Activated CD4-positive, alpha-beta T cell treated with anti-CD3 and anti-CD28 coated beads for 36 hours (primary cell): ENCODE results near the gene YIF1A. TPM values are rescaled to one million over a fixed set of nuclear protein-coding genes. Genes with fewer than 3 reads are reported as not detected.
"Not testable (repeated sequence)": the region's sequence is repeated elsewhere in the genome, so short reads cannot be mapped to it uniquely, and the experiment has no call there.

Source experiments
- ATAC-seq: fragments of 200-7000 bp; cut with Tn5 transposase; one replicate; pipeline ENCODE4 v1.10.0; 2021; ENCODE audit warnings: mild to moderate bottlenecking, moderate library complexity
- CTCF ChIA-PET: fragments of 350-600 bp; sonication (Branson Sonifier 250); formaldehyde crosslinking; loops from one replicate; lab custom pipeline; 2021; ENCODE audit warnings: antibody characterized with exemption; lab: Charles Lee
- POLR2A ChIA-PET: fragments of 350-600 bp; sonication (Branson Sonifier 250); formaldehyde crosslinking; loops from one replicate; lab custom pipeline; 2021; ENCODE audit warnings: antibody characterized with exemption, inconsistent platforms; lab: Charles Lee
- DNase-seq: peaks from one replicate; pipeline ENCODE4 v3.0.0-alpha.2; 2020
- H3K27ac Mint-ChIP-seq: one replicate; pipeline ENCODE4 v1.8.0; 2021; ENCODE audit warnings: mixed read lengths
- H3K27me3 Mint-ChIP-seq: one replicate; pipeline ENCODE4 v1.8.0; 2021; ENCODE audit warnings: mixed read lengths
- H3K36me3 Mint-ChIP-seq: one replicate; pipeline ENCODE4 v1.8.0; 2021; ENCODE audit warnings: low read depth, mixed read lengths
- H3K4me1 Mint-ChIP-seq: one replicate; pipeline ENCODE4 v1.8.0; 2021; ENCODE audit warnings: mixed read lengths
- H3K4me3 Mint-ChIP-seq: one replicate; pipeline ENCODE4 v1.8.0; 2021; ENCODE audit warnings: mild to moderate bottlenecking, moderate library complexity, mixed read lengths
- H3K9me3 Mint-ChIP-seq: one replicate; pipeline ENCODE4 v1.8.0; 2021; ENCODE audit warnings: low read depth, mixed read lengths
- intact Hi-C, 2 experiments: fragments of 100-400 bp; cut with DNase I in 1 of 2; cut with micrococcal nuclease in 1 of 2; formaldehyde crosslinking; loops; one replicate each; pipeline versions ENCODE4 v1.14.2 to v1.15.1; 2022 to 2024; cut with DNase I, micrococcal nuclease
- total RNA-seq, 2 experiments: library from RNA; stranded (reverse); gene quantifications; one replicate each; pipeline ENCODE4 v1.2.3, GENCODE V29; 2021

Gene YIF1A
- total RNA-seq, 2 experiments from 2014 or later: 47.5 to 49.8 TPM

GRCh38 chr11:66258473-66258893 is 30.5 kb downstream of the YIF1A start:
- DNase-seq (no peak), ATAC-seq (peak; percentile 0)
- peaks cover 32% of the 10 kb centered on the region for H3K4me1 Mint-ChIP-seq
- no peaks in the 10 kb centered on the region for H3K9me3 Mint-ChIP-seq
- peaks cover 22% of the 10 kb centered on the region for H3K36me3 Mint-ChIP-seq
- peak overlapping the region; percentile 65 for H3K27ac Mint-ChIP-seq
- POLR2A ChIA-PET: interaction anchor here (0.6 kb wide), 1 partner anchor 847 kb away, joined by 3 read pairs; no protein-coding TSS in a partner anchor
- no peaks in the 10 kb centered on the region for H3K27me3 Mint-ChIP-seq
- intact Hi-C loops: no loop called here
- peak overlapping the region; percentile 95 for H3K4me3 Mint-ChIP-seq
- CTCF ChIA-PET: interaction anchor here (0.6 to 1.5 kb wide), 4 partner anchors 22 to 300 kb away, joined by 3 to 7 read pairs (median 3); partner anchors contain the start of gene YIF1A

DNA sequence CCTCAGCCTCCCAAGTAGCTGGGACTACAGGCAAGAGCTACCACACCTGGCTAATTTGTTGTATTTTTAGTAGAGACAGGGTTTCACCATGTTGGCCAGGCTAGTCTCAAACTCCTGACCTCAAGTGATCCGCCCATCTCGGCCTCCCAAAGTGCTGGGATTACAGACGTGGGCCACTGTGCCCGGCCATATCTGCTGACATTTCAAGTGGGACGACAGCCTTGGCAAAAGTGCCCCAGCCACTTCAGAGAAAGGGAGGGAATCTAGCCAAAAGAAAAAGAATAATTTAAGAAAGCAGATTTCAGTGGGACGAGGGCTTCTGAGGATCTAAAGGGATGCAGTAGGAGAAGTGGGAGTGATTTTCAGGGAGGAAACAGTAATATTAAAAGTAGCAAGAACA is 35.9 kb downstream of the YIF1A start:
- intact Hi-C loops, H3K27me3 Mint-ChIP-seq, POLR2A ChIA-PET, H3K4me3 Mint-ChIP-seq, ATAC-seq, H3K27ac Mint-ChIP-seq, H3K9me3 Mint-ChIP-seq, DNase-seq, H3K36me3 Mint-ChIP-seq: not testable (repeated sequence)
- CTCF ChIA-PET: interaction anchor here (0.9 to 1.4 kb wide), 2 partner anchors 26 to 31 kb away, joined by 3 to 4 read pairs; no protein-coding TSS in a partner anchor
- H3K4me1 Mint-ChIP-seq: peaks cover 16% of the 10 kb centered on the region

DNA sequence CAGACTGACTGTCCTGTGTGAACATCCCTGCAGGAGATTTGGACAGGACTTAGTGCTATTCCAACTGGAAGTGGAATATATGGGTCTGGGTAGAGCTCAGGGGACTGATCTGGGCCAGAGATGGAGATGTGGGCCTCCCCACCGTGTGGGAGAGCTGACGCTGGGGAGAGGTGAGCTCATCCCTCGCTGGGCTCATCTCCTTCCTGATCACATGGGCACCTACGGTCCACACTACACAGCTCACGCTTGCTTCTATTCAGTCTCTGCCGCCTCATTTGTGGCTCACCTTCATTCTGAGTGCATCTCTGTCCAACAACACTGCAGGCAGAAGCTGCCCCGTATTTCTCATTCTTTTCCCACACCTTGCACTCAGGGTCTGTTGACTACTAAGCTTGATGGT is 37.1 kb downstream of the YIF1A start:
- H3K4me3 Mint-ChIP-seq: no peak overlapping the region
- H3K9me3 Mint-ChIP-seq: no peaks in the 10 kb centered on the region
- H3K27me3 Mint-ChIP-seq: no peaks in the 10 kb centered on the region
- intact Hi-C loops: no loop called here
- ATAC-seq: no peak
- no peak for DNase-seq
- H3K27ac Mint-ChIP-seq: peak overlapping the region; percentile 24
- POLR2A ChIA-PET: no interaction called here
- H3K4me1 Mint-ChIP-seq: peaks cover 14% of the 10 kb centered on the region
- CTCF ChIA-PET: interaction anchor here (0.6 kb wide), 1 partner anchor 230 kb away, joined by 3 read pairs; no protein-coding TSS in a partner anchor
- peaks cover 6% of the 10 kb centered on the region for H3K36me3 Mint-ChIP-seq

GRCh38 chr11:66248903-66249302 is 40.0 kb downstream of the YIF1A start:
- ChIA-PET CTCF (no interaction called here), POLR2A (no interaction called here)
- intact Hi-C loops: no loop called here
- no peaks in the 10 kb centered on the region for H3K9me3 Mint-ChIP-seq
- H3K4me3 Mint-ChIP-seq: no peak overlapping the region
- peaks cover 2% of the 10 kb centered on the region for H3K4me1 Mint-ChIP-seq
- DNase-seq (no peak), ATAC-seq (no peak)
- H3K36me3 Mint-ChIP-seq: peaks cover 10% of the 10 kb centered on the region
- no peaks in the 10 kb centered on the region for H3K27me3 Mint-ChIP-seq
- H3K27ac Mint-ChIP-seq: peak overlapping the region; percentile 15

DNA sequence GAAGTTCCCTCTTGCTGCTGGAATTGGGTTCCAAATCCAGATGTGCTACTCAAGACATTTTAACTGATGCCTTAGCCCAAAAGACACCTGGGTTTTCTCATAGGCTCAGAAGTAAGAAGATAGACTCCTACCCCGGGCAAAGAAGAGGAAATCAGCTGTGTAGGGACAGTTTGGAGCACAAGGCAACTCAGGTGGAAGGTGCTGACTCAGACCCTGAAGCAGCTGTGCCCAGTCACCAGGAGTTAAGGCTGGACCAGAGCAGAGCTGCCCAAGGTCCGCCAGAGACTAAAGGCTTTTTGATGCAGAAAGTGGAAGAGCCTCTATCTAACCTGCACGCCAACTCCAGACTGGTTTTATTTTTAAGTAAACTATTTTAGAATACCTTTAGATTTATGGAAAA is 41.1 kb downstream of the YIF1A start:
- Mint-ChIP-seq H3K9me3 (no peaks in the 10 kb centered on the region), H3K27ac (peak overlapping the region; percentile 38), H3K36me3 (peaks cover 12% of the 10 kb centered on the region), H3K4me1 (peaks cover 2% of the 10 kb centered on the region), H3K4me3 (no peak overlapping the region), H3K27me3 (no peaks in the 10 kb centered on the region)
- CTCF ChIA-PET: interaction anchor here (1.1 kb wide), 1 partner anchor 25 kb away, joined by 3 read pairs; no protein-coding TSS in a partner anchor
- DNase-seq: no peak
- intact Hi-C loops: no loop called here
- POLR2A ChIA-PET: no interaction called here
- no peak for ATAC-seq

- intact Hi-C loops: no loop called here
- no peak for ATAC-seq
- Mint-ChIP-seq H3K9me3 (no peaks in the 10 kb centered on the region), H3K27ac (peak overlapping the region; percentile 38), H3K36me3 (peaks cover 12% of the 10 kb centered on the region), H3K27me3 (no peaks in the 10 kb centered on the region), H3K4me1 (peaks cover 2% of the 10 kb centered on the region), H3K4me3 (no peak overlapping the region)
- CTCF ChIA-PET: interaction anchor here (0.6 to 1.1 kb wide), 2 partner anchors 25 to 116 kb away, joined by 3 read pairs; no protein-coding TSS in a partner anchor
- POLR2A ChIA-PET: no interaction called here
- DNase-seq: no peak
Measured at GRCh38 chr11:66247295-66247694, 41.6 kb downstream of the YIF1A start.

- H3K4me3 Mint-ChIP-seq: no peak overlapping the region
- no peaks in the 10 kb centered on the region for H3K4me1 Mint-ChIP-seq
- peak; percentile 23 for ATAC-seq
- H3K36me3 Mint-ChIP-seq: peaks cover 9% of the 10 kb centered on the region
- no peaks in the 10 kb centered on the region for H3K9me3 Mint-ChIP-seq
- no peaks in the 10 kb centered on the region for H3K27me3 Mint-ChIP-seq
- intact Hi-C loops: no loop called here
- ChIA-PET POLR2A (no interaction called here), CTCF (interaction anchor here (1.0 kb wide), 1 partner anchor 22 kb away, joined by 4 read pairs; no protein-coding TSS in a partner anchor)
- no peak for DNase-seq
- peak overlapping the region; percentile 24 for H3K27ac Mint-ChIP-seq
Measured at GRCh38 chr11:66243782-66244535, 45.0 kb downstream of the YIF1A start.

DNA sequence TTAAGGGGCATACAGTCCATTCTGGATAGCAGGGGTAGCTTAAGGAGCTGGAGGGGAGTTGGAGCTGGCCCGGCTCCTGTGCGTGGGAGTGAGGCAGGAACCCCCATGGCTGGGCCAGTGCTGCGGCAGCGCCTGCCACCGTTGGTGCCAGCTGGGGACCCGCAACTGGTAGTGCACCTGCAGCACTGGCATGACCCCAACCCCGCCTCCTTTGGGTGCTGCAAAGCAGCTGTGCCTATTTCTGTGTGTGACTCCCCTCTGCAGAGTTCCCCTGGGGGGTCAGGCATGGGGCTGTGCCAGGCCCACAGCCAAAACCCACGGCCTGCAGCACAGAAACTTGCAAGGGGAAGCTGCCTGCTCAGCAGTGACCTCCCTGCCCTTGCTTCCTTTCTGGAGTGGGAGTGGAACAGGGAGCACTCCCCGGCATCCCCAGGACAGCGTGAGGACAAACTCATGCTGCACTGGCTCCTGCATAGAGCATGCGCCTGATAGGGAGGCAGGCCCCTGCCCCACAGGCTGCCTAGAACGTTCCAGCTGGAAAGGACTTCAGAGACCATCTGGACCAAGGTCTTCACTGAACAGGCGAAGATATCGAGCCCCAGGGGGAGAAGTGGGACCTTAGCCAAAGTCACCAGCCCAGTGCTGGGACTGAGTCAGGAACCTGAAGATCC is 46.7 kb downstream of the YIF1A start:
- ChIA-PET POLR2A (no interaction called here), CTCF (interaction anchor here (0.5 to 0.6 kb wide), 4 partner anchors 13 to 463 kb away, joined by 3 to 5 read pairs (median 4); no protein-coding TSS in a partner anchor)
- intact Hi-C loops: no loop called here
- Mint-ChIP-seq H3K9me3 (no peaks in the 10 kb centered on the region), H3K4me1 (no peaks in the 10 kb centered on the region), H3K4me3 (no peak overlapping the region), H3K36me3 (peaks cover 9% of the 10 kb centered on the region), H3K27me3 (no peaks in the 10 kb centered on the region), H3K27ac (peak overlapping the region; percentile 55)
- DNase-seq (no peak), ATAC-seq (no peak)

DNA sequence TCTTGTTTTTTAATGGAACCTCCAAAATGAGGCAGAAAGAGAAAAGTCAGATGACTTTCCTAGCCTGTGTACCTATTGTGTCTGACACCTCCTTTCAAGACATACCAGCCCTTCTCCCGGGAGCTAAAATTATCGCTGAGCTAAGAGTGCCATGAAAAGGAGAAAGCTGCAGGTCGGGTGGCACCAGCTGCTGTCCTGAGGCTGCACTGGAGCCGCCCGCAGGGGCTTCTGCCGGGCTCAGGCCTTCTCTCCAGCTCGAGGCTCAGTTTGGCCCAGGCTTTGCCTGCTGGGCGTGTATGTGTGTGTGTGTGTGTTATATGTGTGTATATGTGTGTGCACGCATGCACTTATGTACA is 48.2 kb downstream of the YIF1A start:
- no peak for DNase-seq
- intact Hi-C loops: no loop called here
- Mint-ChIP-seq H3K27me3 (no peaks in the 10 kb centered on the region), H3K27ac (no peak overlapping the region), H3K4me1 (no peaks in the 10 kb centered on the region), H3K36me3 (peaks cover 7% of the 10 kb centered on the region), H3K9me3 (no peaks in the 10 kb centered on the region), H3K4me3 (no peak overlapping the region)
- CTCF ChIA-PET: interaction anchor here (0.9 to 1.5 kb wide), 3 partner anchors 13 to 19 kb away, joined by 4 to 7 read pairs (median 5); no protein-coding TSS in a partner anchor
- POLR2A ChIA-PET: interaction anchor here (0.6 kb wide), 1 partner anchor 43 kb away, joined by 3 read pairs; no protein-coding TSS in a partner anchor
- no peak for ATAC-seq

- H3K27ac Mint-ChIP-seq: no peak overlapping the region
- no peaks in the 10 kb centered on the region for H3K4me1 Mint-ChIP-seq
- no peaks in the 10 kb centered on the region for H3K9me3 Mint-ChIP-seq
- no peak overlapping the region for H3K4me3 Mint-ChIP-seq
- ATAC-seq (no peak), DNase-seq (no peak)
- POLR2A ChIA-PET: interaction anchor here (0.6 kb wide), 1 partner anchor 42 kb away, joined by 3 read pairs; no protein-coding TSS in a partner anchor
- no peaks in the 10 kb centered on the region for H3K27me3 Mint-ChIP-seq
- peaks cover 7% of the 10 kb centered on the region for H3K36me3 Mint-ChIP-seq
- CTCF ChIA-PET: interaction anchor here (0.7 to 1.5 kb wide), 4 partner anchors 13 to 100 kb away, joined by 3 to 7 read pairs (median 4); no protein-coding TSS in a partner anchor
- intact Hi-C loops: no loop called here
Measured at GRCh38 chr11:66239998-66240780, 48.8 kb downstream of the YIF1A start.

GRCh38 chr11:66239511-66239910 is 49.4 kb downstream of the YIF1A start:
- intact Hi-C loops: no loop called here
- Mint-ChIP-seq H3K9me3 (no peaks in the 10 kb centered on the region), H3K4me3 (no peak overlapping the region), H3K36me3 (peaks cover 10% of the 10 kb centered on the region), H3K27me3 (no peaks in the 10 kb centered on the region), H3K27ac (no peak overlapping the region), H3K4me1 (no peaks in the 10 kb centered on the region)
- ChIA-PET POLR2A (no interaction called here), CTCF (interaction anchor here (0.7 kb wide), 1 partner anchor 100 kb away, joined by 3 read pairs; no protein-coding TSS in a partner anchor)
- ATAC-seq: no peak
- no peak for DNase-seq
